ENCODE data around the gene GASK1A. TPM values are rescaled to one million over a fixed set of nuclear protein-coding genes. Genes with fewer than 3 reads are reported as not detected.

GASK1A gene
- total RNA-seq, 3 donors from 2014 or later, result 1.2 to 10.0 (median 3.6) TPM

DNA sequence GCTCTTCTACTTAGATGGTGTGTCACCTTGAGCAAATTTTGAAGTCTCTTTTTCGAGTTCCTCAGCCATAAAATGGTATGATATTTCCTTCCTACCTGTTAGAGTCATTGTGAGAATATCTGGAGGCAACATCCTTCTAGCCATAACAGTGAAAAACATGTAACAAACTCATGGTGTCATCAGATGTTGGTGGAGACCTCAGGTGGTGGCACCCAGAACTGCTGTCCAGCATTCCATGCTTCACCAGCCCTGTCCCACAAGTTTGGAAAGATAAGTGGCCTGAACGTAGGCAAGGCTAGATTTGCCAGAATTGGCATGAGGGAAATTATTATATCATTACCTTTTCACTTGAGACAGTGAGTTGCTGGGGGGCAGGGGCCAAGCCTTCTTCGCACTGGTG is 30.4 kb downstream of the GASK1A start:
- DNase-seq (no peak), ATAC-seq (no peak)
- no peak for TF ChIP-seq CTCF (IDR thresholded peaks at IDR 0.05)
- intact Hi-C loops (cut with DNase I, micrococcal nuclease), result no loop called here
- Histone ChIP-seq H3K9me3 (peaks cover 3% of the 10 kb centered on the region), H3K4me3 (no peak overlapping the region), H3K36me3 (ENCODE audit: low read depth) (no peaks in the 10 kb centered on the region), H3K4me1 (ENCODE audit: low read depth) (no peaks in the 10 kb centered on the region)

DNA sequence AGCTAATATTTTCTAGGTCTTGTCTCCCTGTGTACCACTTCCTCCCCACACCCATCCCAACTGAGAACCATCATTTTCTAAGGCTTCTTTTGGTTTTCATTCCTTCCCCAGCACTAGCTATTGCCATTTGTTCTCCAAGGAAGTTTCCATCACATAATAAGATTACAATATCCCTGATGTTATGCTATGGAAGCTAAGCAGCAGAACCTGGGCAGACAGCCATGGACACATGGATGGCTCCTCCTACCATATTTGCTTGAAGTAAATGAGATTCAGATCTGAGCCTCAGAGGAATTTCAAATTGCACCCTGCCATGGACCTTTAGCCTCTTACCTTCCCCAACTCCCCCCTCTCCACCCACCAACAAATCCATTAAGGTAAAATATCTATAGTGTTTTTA is 31.5 kb downstream of the GASK1A start:
- Histone ChIP-seq H3K36me3 (ENCODE audit: low read depth) (no peaks in the 10 kb centered on the region), H3K4me1 (ENCODE audit: low read depth) (no peaks in the 10 kb centered on the region), H3K9me3 (peaks cover 3% of the 10 kb centered on the region), H3K4me3 (no peak overlapping the region)
- DNase-seq, result no peak
- TF ChIP-seq CTCF (IDR thresholded peaks at IDR 0.05), result no peak
- intact Hi-C loops (cut with DNase I, micrococcal nuclease), result no loop called here
- no peak for ATAC-seq

DNA sequence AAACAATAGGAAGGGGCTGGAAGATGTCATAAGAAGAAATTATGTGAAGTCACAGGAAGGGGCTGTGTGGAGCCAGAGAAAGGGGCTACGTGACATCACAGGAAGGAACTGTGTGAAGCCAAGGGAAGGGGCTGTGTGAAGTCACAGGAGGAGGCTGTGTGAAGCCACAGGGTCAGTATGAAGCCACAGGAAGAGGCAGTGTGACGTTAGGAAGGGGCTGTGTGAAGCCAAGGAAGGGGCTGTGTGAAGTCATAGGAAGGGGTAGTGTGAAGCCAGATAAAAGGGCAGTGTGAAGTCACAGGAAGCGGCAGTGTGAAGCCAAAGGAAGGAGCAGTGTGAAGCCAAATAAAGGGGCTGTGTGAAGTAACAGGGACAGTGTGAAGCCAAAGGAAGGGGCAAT is 32.5 kb downstream of the GASK1A start:
- Histone ChIP-seq H3K9me3 (peaks cover 3% of the 10 kb centered on the region), H3K36me3 (ENCODE audit: low read depth) (no peaks in the 10 kb centered on the region), H3K4me3 (no peak overlapping the region), H3K4me1 (ENCODE audit: low read depth) (no peaks in the 10 kb centered on the region)
- DNase-seq (no peak), ATAC-seq (no peak)
- intact Hi-C loops (cut with DNase I, micrococcal nuclease), result no loop called here
- TF ChIP-seq CTCF (IDR thresholded peaks at IDR 0.05), result no peak

DNA sequence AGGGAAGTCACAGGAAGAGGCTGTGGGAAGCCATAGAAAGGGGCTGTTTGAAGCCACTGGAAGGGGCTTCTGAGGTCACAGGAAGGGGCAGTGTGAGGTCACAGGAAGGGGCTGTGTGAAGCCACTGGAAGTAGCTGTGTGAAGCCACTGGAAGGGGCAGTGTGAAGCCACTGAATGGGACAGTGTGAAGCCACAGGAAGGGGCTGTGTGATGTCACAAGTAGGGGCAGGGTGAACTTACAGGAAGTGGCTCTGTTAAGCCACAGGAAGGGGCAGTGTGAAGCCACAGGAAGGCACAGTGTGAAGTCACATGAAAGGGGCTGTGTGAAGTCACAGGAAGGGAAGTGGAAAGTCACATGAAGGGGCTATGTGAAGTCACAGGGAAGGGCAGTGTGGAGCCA is 33.1 kb downstream of the GASK1A start:
- ATAC-seq (no peak), DNase-seq (no peak)
- TF ChIP-seq CTCF (IDR thresholded peaks at IDR 0.05), result no peak
- Histone ChIP-seq H3K36me3 (ENCODE audit: low read depth) (no peaks in the 10 kb centered on the region), H3K4me3 (no peak overlapping the region), H3K4me1 (ENCODE audit: low read depth) (no peaks in the 10 kb centered on the region), H3K9me3 (peaks cover 3% of the 10 kb centered on the region)
- intact Hi-C loops (cut with DNase I, micrococcal nuclease), result no loop called here

- no peak for DNase-seq
- intact Hi-C loops (cut with DNase I, micrococcal nuclease), result no loop called here
- Histone ChIP-seq H3K4me3 (no peak overlapping the region), H3K9me3 (peaks cover 3% of the 10 kb centered on the region), H3K4me1 (ENCODE audit: low read depth) (no peaks in the 10 kb centered on the region), H3K36me3 (ENCODE audit: low read depth) (no peaks in the 10 kb centered on the region)
- ATAC-seq, result no peak
- TF ChIP-seq CTCF (IDR thresholded peaks at IDR 0.05), result no peak
These were observed 34.1 kb downstream of the GASK1A start for GRCh38 chr3:43013256-43013655.

DNA sequence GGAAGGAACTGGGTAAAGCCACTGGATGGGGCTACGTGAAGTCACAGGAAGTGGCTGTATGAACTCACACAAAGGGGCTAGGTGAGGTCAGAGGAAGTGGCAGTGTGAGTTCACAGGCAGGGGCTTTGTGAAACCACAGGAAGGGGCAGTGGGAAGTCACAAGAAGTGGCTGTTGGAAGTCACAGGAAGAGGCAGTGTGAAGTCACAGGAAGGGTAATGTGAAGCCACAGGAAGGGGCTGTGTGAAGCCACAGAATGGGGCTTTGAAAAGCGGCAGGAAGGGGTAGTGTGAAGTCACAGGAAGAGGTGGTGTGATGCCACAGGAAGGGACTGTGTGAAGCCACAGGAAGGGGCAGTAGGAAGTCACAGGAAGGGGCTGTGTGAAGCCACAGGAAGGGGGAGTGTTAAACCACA is 34.6 kb downstream of the GASK1A start:
- peaks cover 3% of the 10 kb centered on the region for H3K9me3 ChIP-seq
- no peaks in the 10 kb centered on the region for H3K4me1 ChIP-seq (ENCODE audit: low read depth)
- H3K4me3 ChIP-seq, result no peak overlapping the region
- H3K36me3 ChIP-seq (ENCODE audit: low read depth), result no peaks in the 10 kb centered on the region
- no peak for ATAC-seq
- intact Hi-C loops (cut with DNase I, micrococcal nuclease), result no loop called here
- TF ChIP-seq CTCF (IDR thresholded peaks at IDR 0.05), result no peak
- no peak for DNase-seq
